HG03175 (cell line): ENCODE results near the gene PRH1.

Experiments
- ATAC-seq: cut with Tn5 transposase; IDR thresholded peaks from one replicate; pipeline ENCODE4 v1.9.1; 2021; ENCODE audit warnings: mild to moderate bottlenecking, moderate library complexity; ENCODE audit not compliant: unreplicated experiment

PRH1 gene

DNA sequence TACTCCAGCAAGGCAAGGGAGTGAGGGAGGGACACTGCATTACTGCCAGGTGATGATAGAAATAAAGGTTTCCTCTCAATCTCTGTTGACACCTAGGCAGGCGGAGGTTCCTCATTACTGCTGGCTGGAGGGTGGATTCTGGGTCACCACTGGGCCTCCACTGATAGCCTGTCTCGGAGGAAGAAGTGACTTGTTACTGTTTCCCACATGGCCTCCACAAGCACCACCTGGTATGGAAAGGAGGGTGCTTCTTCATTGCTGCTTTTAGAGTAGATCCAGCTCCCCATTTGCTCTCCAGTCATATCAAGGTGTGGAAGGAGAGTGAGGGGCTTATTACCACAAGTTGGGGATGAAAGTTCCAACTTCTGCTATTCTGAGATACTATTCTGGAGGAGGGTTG lies 41.2 kb downstream of the PRH1 start:
- ATAC-seq = no peak

DNA sequence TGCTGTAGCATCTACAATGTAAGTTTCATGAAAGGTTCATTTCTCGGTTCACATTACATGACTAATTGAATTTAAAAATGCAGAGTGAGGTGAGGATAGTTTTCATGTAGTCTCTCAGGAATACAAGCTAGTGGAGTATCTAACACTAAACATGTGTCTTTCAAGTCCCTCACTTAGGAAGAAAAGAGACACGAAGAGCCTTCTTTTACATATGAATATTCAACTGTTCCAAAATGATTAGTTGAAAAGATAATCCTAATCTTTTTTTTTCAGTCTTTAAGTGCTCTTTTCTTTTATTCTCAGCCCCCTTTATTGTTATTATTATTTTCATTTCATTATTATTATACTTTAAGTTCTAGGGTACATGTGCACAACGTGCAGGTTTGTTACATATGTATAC lies 45.6 kb downstream of the PRH1 start:
- ATAC-seq = no peak
